K562 (cell line): ENCODE results near the gene GLCCI1. TPM values are rescaled to one million over a fixed set of nuclear protein-coding genes. Genes with fewer than 3 reads are reported as not detected.

ENCODE experiments used
- ATAC-seq: fragments of 200-7000 bp; cut with Tn5 transposase; 3 replicates; pipeline ENCODE4 v1.9.1; 2020; ENCODE audit warnings: moderate library complexity
- BruUV-seq: library from RNA; stranded (reverse); fragments of 400-500 nt; replicated peaks from 2 replicates; lab custom pipeline; 2021; lab: Mats Ljungman, UMichigan
- CTCF ChIA-PET: fragments of 300-600 bp; formaldehyde crosslinking; extraction: SDS; loops from one replicate; lab custom pipeline; 2021; ENCODE audit warnings: low intra/inter-chr PET ratio; lab: Yijun Ruan, JAX
- POLR2A ChIA-PET: fragments of 300-600, 350-650 bp; sonication (Branson Sonifier 250); formaldehyde crosslinking; extraction: SDS; loops from one replicate; lab custom pipeline; 2021; ENCODE audit warnings: antibody characterized with exemption, inconsistent platforms; lab: Yijun Ruan, JAX
- DNase-seq, 4 experiments: peaks; one replicate each; pipeline versions ENCODE4 v3.0.0 to v3.0.0-alpha.2; 2011 to 2018; ENCODE audit warnings: low spot score in 3 of 4, mixed read lengths in 3 of 4; ENCODE audit errors: extremely low read depth in 1 of 4
- FAIRE-seq: peaks from 2 replicates; lab custom pipeline; 2011; peaks lifted over from hg19 to GRCh38; lab: Jason Lieb, UNC
- H2AFZ ChIP-seq: 2 replicates; pipeline ENCODE4 v1.6.0; 2011; ENCODE audit warnings: low read depth, low read length, control low read depth, inconsistent platforms
- H3K27ac ChIP-seq: fragments of 200-600 bp; 3 replicates; pipeline ENCODE4 v1.8.0; 2011; ENCODE audit warnings: low read depth, mild to moderate bottlenecking, control low read depth, inconsistent platforms, low read length, moderate library complexity, mixed read lengths; ENCODE audit errors: extremely low read depth
- H3K27me3 ChIP-seq, 2 experiments: fragments of 300-600 bp in 1 of 2; 2 replicates in 1 of 2; 3 replicates in 1 of 2; pipeline versions ENCODE4 v1.6.0 to v1.8.0; 2011; ENCODE audit warnings: inconsistent platforms in 2 of 2, low read length in 2 of 2, mild to moderate bottlenecking in 1 of 2, mixed read lengths in 1 of 2, moderate library complexity in 1 of 2; ENCODE audit not compliant: control insufficient read depth in 2 of 2, insufficient read depth in 2 of 2
- H3K36me3 ChIP-seq: fragments of 300-600 bp; 3 replicates; pipeline ENCODE4 v1.8.0; 2011; ENCODE audit warnings: mild to moderate bottlenecking, low read length, inconsistent platforms; ENCODE audit not compliant: control insufficient read depth, insufficient read depth
- H3K4me1 ChIP-seq, 2 experiments: fragments of 200-600 bp in 1 of 2; replicated peaks in 1 of 2; 2 replicates in 1 of 2; 3 replicates in 1 of 2; pipeline versions ENCODE4 v1.5.1 to v1.8.0; 2011; ENCODE audit warnings: inconsistent platforms in 2 of 2, low read length in 2 of 2, mild to moderate bottlenecking in 1 of 2, mixed read lengths in 1 of 2, moderate library complexity in 1 of 2; ENCODE audit not compliant: control insufficient read depth in 2 of 2, insufficient read depth in 2 of 2
- H3K4me2 ChIP-seq: 2 replicates; pipeline ENCODE4 v1.6.1; 2011; ENCODE audit warnings: low read length, control low read depth, inconsistent platforms, mixed read lengths; ENCODE audit not compliant: insufficient read depth
- H3K4me3 ChIP-seq: fragments of 200-600 bp; sonication (generic), shearing (Covaris generic); 2 replicates; pipeline ENCODE4 v1.5.1; 2016; ENCODE audit warnings: control low read depth, inconsistent platforms
- H3K79me2 ChIP-seq: fragments of 200-600 bp; 3 replicates; pipeline ENCODE4 v1.8.0; 2011; ENCODE audit warnings: low read length, inconsistent platforms; ENCODE audit not compliant: control insufficient read depth, insufficient read depth
- H3K9ac ChIP-seq, 2 experiments: 2 replicates each; pipeline versions ENCODE4 v1.6.0 to v1.6.1; 2011; ENCODE audit warnings: low read depth in 2 of 2, low read length in 2 of 2, control low read depth in 1 of 2, inconsistent platforms in 1 of 2, mild to moderate bottlenecking in 1 of 2, mixed read lengths in 1 of 2; ENCODE audit not compliant: insufficient read depth in 1 of 2
- H3K9me1 ChIP-seq: one replicate; pipeline ENCODE4 v1.6.0; 2011; ENCODE audit warnings: inconsistent platforms, mild to moderate bottlenecking, low read length, moderate library complexity; ENCODE audit not compliant: control insufficient read depth, insufficient read depth
- H3K9me3 ChIP-seq: replicated peaks from 2 replicates; pipeline ENCODE4 v1.5.1; 2011; ENCODE audit warnings: low read depth, low read length, inconsistent platforms; ENCODE audit not compliant: control insufficient read depth, insufficient read depth
- H4K20me1 ChIP-seq: replicated peaks from 2 replicates; pipeline ENCODE4 v1.6.1; 2011; ENCODE audit warnings: low read length, inconsistent platforms, mixed read lengths; ENCODE audit not compliant: control insufficient read depth, insufficient read depth
- BACH1 ChIP-seq: fragments of 200-800 bp; sonication (Bioruptor generic); IDR thresholded peaks from 2 replicates; pipeline ENCODE4 v1.6.1; 2016; ENCODE audit warnings: missing genetic modification characterization, missing compliant biosample characterization
- ESRRA ChIP-seq: fragments of 450-650 bp; IDR thresholded peaks from 2 replicates; pipeline ENCODE4 v1.6.1; 2014; ENCODE audit warnings: low read depth, mild to moderate bottlenecking, moderate library complexity, borderline replicate concordance
- ETS2 ChIP-seq: IDR thresholded peaks from 2 replicates; pipeline ENCODE4 v1.6.1; 2016; ENCODE audit warnings: borderline replicate concordance, missing genetic modification characterization, mild to moderate bottlenecking, moderate library complexity, missing compliant biosample characterization; ENCODE audit not compliant: poor library complexity, severe bottlenecking
- HDAC6 ChIP-seq: IDR thresholded peaks from 2 replicates; pipeline ENCODE4 v1.6.1; 2012; ENCODE audit warnings: low read depth, mild to moderate bottlenecking, control low read depth, inconsistent platforms, low read length, moderate library complexity
- NELFE ChIP-seq: IDR thresholded peaks from 2 replicates; pipeline ENCODE4 v1.6.1; 2011; ENCODE audit warnings: mild to moderate bottlenecking; ENCODE audit not compliant: insufficient read depth, insufficient read length
- RCOR1 ChIP-seq, 2 experiments: IDR thresholded peaks; 2 replicates each; pipeline ENCODE4 v1.6.1; 2012; ENCODE audit warnings: low read depth in 2 of 2, low read length in 2 of 2, borderline replicate concordance in 1 of 2, improper control_type of control experiment in 1 of 2
- SPI1 ChIP-seq: IDR thresholded peaks from 2 replicates; pipeline ENCODE4 v1.6.1; 2011; ENCODE audit warnings: low read depth, low read length, control low read depth, borderline replicate concordance
- SREBF1 ChIP-seq: fragments of 150-350 bp; IDR thresholded peaks from 2 replicates; pipeline ENCODE4 v1.6.1; 2014; ENCODE audit warnings: antibody characterized with exemption, low read depth, low read length, borderline replicate concordance
- TCF3 ChIP-seq: sonication (generic); formaldehyde crosslinking; IDR thresholded peaks from 2 replicates; pipeline ENCODE4 v1.4.0; 2020; ENCODE audit warnings: mild to moderate bottlenecking, missing genetic modification reagents
- ZNF384 ChIP-seq: IDR thresholded peaks from 2 replicates; pipeline ENCODE4 v1.6.1; 2012; ENCODE audit warnings: low read depth, low read length, improper control_type of control experiment
- ZNF79 ChIP-seq: fragments of 250-450 bp; sonication (Bioruptor Pico); IDR thresholded peaks from 2 replicates; pipeline ENCODE4 v1.4.0; 2020; ENCODE audit warnings: low read depth, mild to moderate bottlenecking, moderate library complexity
- ZSCAN29 ChIP-seq: fragments of 450-650 bp; IDR thresholded peaks from 2 replicates; pipeline ENCODE4 v1.6.1; 2017
- WGBS: fragments of 100-300 bp; shearing (Covaris generic); methylation state at CpG from one replicate; pipeline ENCODE4 v1.1.6; 2016; ENCODE audit warnings: low coverage, mixed read lengths; ENCODE audit not compliant: insufficient coverage; ENCODE audit errors: missing lambda C conversion rate; 5-methylcytosine and 5-hydroxymethylcytosine counted together
- in situ Hi-C: fragments of 300-500 bp; cut with MboI; formaldehyde crosslinking; loops from 4 replicates; pipeline ENCODE4 v1.15.0; 2018; ENCODE audit warnings: inconsistent platforms, mixed read lengths
- intact Hi-C: fragments of 100-400 bp; cut with micrococcal nuclease; formaldehyde crosslinking; loops from 2 replicates; pipeline ENCODE4 v1.14.2; 2022
- polyA plus RNA-seq, 8 experiments: library from polyadenylated mRNA; depleted of rRNA in 4 of 8; stranded (reverse) in 5 of 8; unstranded in 3 of 8; fragments of >200 nt; fragmentation: Nextera tagmentation in 2 of 8; fragmentation: Illumina TruSeq in 1 of 8; extraction: Ambion mirVana in 2 of 8; extraction: Trizol in 1 of 8; gene quantifications; 2 replicates each; pipeline versions ENCODE4 v1.2.1 to v1.2.3, GENCODE V29; 2011 to 2014; ENCODE audit warnings: inconsistent platforms in 1 of 8, missing spikeins in 1 of 8
- total RNA-seq, 7 experiments: library from RNA; depleted of rRNA in 6 of 7; stranded (reverse); fragments of >200 nt in 6 of 7; fragmentation: Illumina TruSeq in 2 of 7; extraction: Trizol in 2 of 7; gene quantifications; 2 replicates each; pipeline versions ENCODE4 v1.2.1 to v1.2.3, GENCODE V29; 2011 to 2021; ENCODE audit warnings: low replicate concordance in 1 of 7
- TF ChIP-seq, protein P1 (sequence below), 2 experiments: IDR thresholded peaks; 2 replicates each; pipeline ENCODE4 v1.6.1; 2012; ENCODE audit warnings: improper control_type of control experiment in 2 of 2, low read depth in 2 of 2, low read length in 2 of 2, borderline replicate concordance in 1 of 2

Gene GLCCI1
- total and polyA plus RNA-seq, 9 of the 15 experiments (the other 6 are each of a cell fraction or from before 2014, with no cell fraction given): 2.7 to 11.9 (median 7.2) TPM

DNA sequence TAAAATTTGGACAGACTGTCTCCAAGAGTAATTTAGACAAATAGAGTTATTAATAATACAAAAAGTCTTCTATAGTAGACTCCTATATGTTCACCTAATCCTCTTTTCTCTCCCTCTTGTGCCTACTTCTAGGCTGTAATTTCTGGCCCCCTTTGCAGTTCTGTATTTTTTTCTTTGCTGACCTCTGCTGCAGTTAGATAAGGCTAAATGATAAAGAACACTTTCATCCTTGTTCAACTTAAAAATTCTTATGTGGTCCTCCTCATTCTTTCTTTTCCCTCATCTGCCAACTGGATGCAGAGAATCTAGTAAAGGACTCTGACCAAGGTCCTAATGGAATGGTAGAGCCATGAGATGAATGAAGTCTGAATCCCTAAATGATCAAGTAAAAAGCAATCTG lies 20.1 kb downstream of the GLCCI1 start:
- Histone ChIP-seq H3K4me1 (peaks cover 0 to 12% of the 10 kb centered on the region in 2 experiments; a peak in 2 of 5 replicates), H3K4me3 (no peak overlapping the region), H3K9ac (no peak overlapping the region), H3K36me3 (no peaks in the 10 kb centered on the region), H4K20me1 (no peaks in the 10 kb centered on the region), H2AFZ (no peak overlapping the region), H3K9me3 (peaks cover 3% of the 10 kb centered on the region), H3K79me2 (peaks cover 30% of the 10 kb centered on the region), H3K27me3 (no peaks in the 10 kb centered on the region), H3K4me2 (0 out of 2 replicates have a peak overlapping the region, but pooled peaks have one; percentile 6), H3K27ac (no peak overlapping the region), H3K9me1 (no peaks in the 10 kb centered on the region)
- no peak for DNase-seq
- TF ChIP-seq ZNF384: peak; percentile 19; the same call in 1 of the 2 replicates
- no peak for TF ChIP-seq ETS2
- TF ChIP-seq ZNF79 (CRISPR knock-in tag): 0 out of 2 replicates have a peak, but pooled peaks have one; percentile 54
- ChIA-PET CTCF (no interaction called here), POLR2A (interaction anchor here (2.0 kb wide), 1 partner anchor 19 kb away, joined by 12 read pairs; no protein-coding TSS in a partner anchor)
- no peak for FAIRE-seq
- peak; percentile 32 for ATAC-seq
- in situ Hi-C loops: no loop called here
- no TSS peak for BruUV-seq
- intact Hi-C loops: no loop called here

- DNase-seq (peak in 1 of 4 experiments; percentile 43), FAIRE-seq (peak; percentile 6), ATAC-seq (peak; percentile 68)
- Histone ChIP-seq H3K4me1 (peaks cover 0 to 12% of the 10 kb centered on the region in 2 experiments; a peak in 2 of 5 replicates), H3K27ac (no peak overlapping the region), H2AFZ (no peak overlapping the region), H3K9me1 (no peaks in the 10 kb centered on the region), H3K4me3 (no peak overlapping the region), H3K9me3 (peaks cover 3% of the 10 kb centered on the region), H4K20me1 (no peaks in the 10 kb centered on the region), H3K36me3 (no peaks in the 10 kb centered on the region), H3K4me2 (0 out of 2 replicates have a peak overlapping the region, but pooled peaks have one; percentile 16), H3K27me3 (no peaks in the 10 kb centered on the region), H3K9ac (no peak overlapping the region; a peak in 1 of 4 replicates), H3K79me2 (peaks cover 30% of the 10 kb centered on the region)
- intact Hi-C loops (no loop called here), in situ Hi-C loops (no loop called here)
- ChIA-PET POLR2A (interaction anchor here (1.0 to 2.0 kb wide), 2 partner anchors 11 to 19 kb away, joined by 3 to 12 read pairs; no protein-coding TSS in a partner anchor), CTCF (no interaction called here)
- BruUV-seq: no TSS peak
- WGBS: 52% methylated on average over 1 of the region's 1 CpG
- TF ChIP-seq ESRRA (peak; percentile 85), SREBF1 (no peak), ZSCAN29 (no peak), RCOR1 (IDR thresholded peaks at IDR 0.05; ENCODE audit: borderline replicate concordance in 1 of 2, low read depth in 2 of 2, low read length in 2 of 2) (0 out of 4 replicates have a peak, but pooled peaks of 1 of the 2 experiments have one; percentile 59), BACH1 (no peak), TCF3 (peak; percentile 79), NELFE (no peak), HDAC6 (no peak), SPI1 (peak; percentile 70)
- TF ChIP-seq, protein P1, sequence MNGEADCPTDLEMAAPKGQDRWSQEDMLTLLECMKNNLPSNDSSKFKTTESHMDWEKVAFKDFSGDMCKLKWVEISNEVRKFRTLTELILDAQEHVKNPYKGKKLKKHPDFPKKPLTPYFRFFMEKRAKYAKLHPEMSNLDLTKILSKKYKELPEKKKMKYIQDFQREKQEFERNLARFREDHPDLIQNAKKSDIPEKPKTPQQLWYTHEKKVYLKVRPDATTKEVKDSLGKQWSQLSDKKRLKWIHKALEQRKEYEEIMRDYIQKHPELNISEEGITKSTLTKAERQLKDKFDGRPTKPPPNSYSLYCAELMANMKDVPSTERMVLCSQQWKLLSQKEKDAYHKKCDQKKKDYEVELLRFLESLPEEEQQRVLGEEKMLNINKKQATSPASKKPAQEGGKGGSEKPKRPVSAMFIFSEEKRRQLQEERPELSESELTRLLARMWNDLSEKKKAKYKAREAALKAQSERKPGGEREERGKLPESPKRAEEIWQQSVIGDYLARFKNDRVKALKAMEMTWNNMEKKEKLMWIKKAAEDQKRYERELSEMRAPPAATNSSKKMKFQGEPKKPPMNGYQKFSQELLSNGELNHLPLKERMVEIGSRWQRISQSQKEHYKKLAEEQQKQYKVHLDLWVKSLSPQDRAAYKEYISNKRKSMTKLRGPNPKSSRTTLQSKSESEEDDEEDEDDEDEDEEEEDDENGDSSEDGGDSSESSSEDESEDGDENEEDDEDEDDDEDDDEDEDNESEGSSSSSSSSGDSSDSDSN (IDR thresholded peaks at IDR 0.05; ENCODE audit: borderline replicate concordance in 1 of 2, low read depth in 2 of 2, low read length in 2 of 2): no peak
Measured at GRCh38 chr7:7989133-7989532, 20.5 kb downstream of the GLCCI1 start.
